ENCODE data around the gene BBS1.

BBS1 gene

GRCh38 chr11:66472054-66472453 is 38.4 kb upstream of the BBS1 start:
- no peak for DNase-seq
- TF ChIP-seq POLR2A (IDR thresholded peaks at IDR 0.05; ENCODE audit: low read length) (no peak), GATA1 (IDR thresholded peaks at IDR 0.05; ENCODE audit: low read depth, low read length) (no peak)

- no peak for DNase-seq
- TF ChIP-seq POLR2A (IDR thresholded peaks at IDR 0.05; ENCODE audit: low read length) (no peak), GATA1 (IDR thresholded peaks at IDR 0.05; ENCODE audit: low read depth, low read length) (no peak)
These were observed 37.3 kb upstream of the BBS1 start for GRCh38 chr11:66473167-66473566.

- TF ChIP-seq POLR2A (IDR thresholded peaks at IDR 0.05; ENCODE audit: low read length) (no peak), GATA1 (IDR thresholded peaks at IDR 0.05; ENCODE audit: low read depth, low read length) (no peak)
- no peak for DNase-seq
These were observed 36.6 kb upstream of the BBS1 start for GRCh38 chr11:66473608-66474515.

- no peak for DNase-seq
- TF ChIP-seq POLR2A (IDR thresholded peaks at IDR 0.05; ENCODE audit: low read length) (no peak), GATA1 (IDR thresholded peaks at IDR 0.05; ENCODE audit: low read depth, low read length) (no peak)
These were observed 34.9 kb upstream of the BBS1 start for GRCh38 chr11:66475349-66476172.

- no peak for TF ChIP-seq POLR2A (IDR thresholded peaks at IDR 0.05; ENCODE audit: low read length)
- TF ChIP-seq GATA1 (IDR thresholded peaks at IDR 0.05; ENCODE audit: low read depth, low read length) = no peak
- DNase-seq = no peak
These were observed 34.1 kb upstream of the BBS1 start for GRCh38 chr11:66476173-66476840.

- DNase-seq = no peak
- TF ChIP-seq GATA1 (IDR thresholded peaks at IDR 0.05; ENCODE audit: low read depth, low read length) (no peak), POLR2A (IDR thresholded peaks at IDR 0.05; ENCODE audit: low read length) (no peak)
These were observed 33.6 kb upstream of the BBS1 start for GRCh38 chr11:66476841-66477251.

- TF ChIP-seq GATA1 (IDR thresholded peaks at IDR 0.05; ENCODE audit: low read depth, low read length) = no peak
- TF ChIP-seq POLR2A (IDR thresholded peaks at IDR 0.05; ENCODE audit: low read length) = no peak
- DNase-seq = no peak
These were observed 32.9 kb upstream of the BBS1 start for GRCh38 chr11:66477263-66478201.

GRCh38 chr11:66478729-66479393 is 31.6 kb upstream of the BBS1 start:
- peak; percentile 44 to 59 for DNase-seq
- TF ChIP-seq POLR2A (IDR thresholded peaks at IDR 0.05; ENCODE audit: low read length) (no peak), GATA1 (IDR thresholded peaks at IDR 0.05; ENCODE audit: low read depth, low read length) (no peak)

GRCh38 chr11:66479394-66480116 is 30.9 kb upstream of the BBS1 start:
- peak; percentile 61 to 64 for DNase-seq
- no peak for TF ChIP-seq GATA1 (IDR thresholded peaks at IDR 0.05; ENCODE audit: low read depth, low read length)
- TF ChIP-seq POLR2A (IDR thresholded peaks at IDR 0.05; ENCODE audit: low read length) = no peak

GRCh38 chr11:66480117-66480938 is 30.1 kb upstream of the BBS1 start, which contains the start of gene DPP3:
TSS of gene DPP3 (plus strand) at chr11:66480434. CDS start at chr11:66482201, 1,767 bp downstream.
- no peak for TF ChIP-seq GATA1 (IDR thresholded peaks at IDR 0.05; ENCODE audit: low read depth, low read length)
- peak; percentile 92 for TF ChIP-seq POLR2A (IDR thresholded peaks at IDR 0.05; ENCODE audit: low read length)
- DNase-seq = peak; percentile 98

- TF ChIP-seq POLR2A (IDR thresholded peaks at IDR 0.05; ENCODE audit: low read length) (no peak), GATA1 (IDR thresholded peaks at IDR 0.05; ENCODE audit: low read depth, low read length) (no peak)
- no peak for DNase-seq
These were observed 25.5 kb upstream of the BBS1 start for GRCh38 chr11:66484806-66485380.

Measured in erythroblast (primary cell).